Measurements from ENCODE around the gene TAF4B.

- no peak for TF ChIP-seq CTCF (conservative IDR thresholded peaks at IDR 0.05 in 1 of 2, IDR thresholded peaks at IDR 0.05 in 1 of 2; ENCODE audit: extremely low read depth in 1 of 2, insufficient read depth in 1 of 2, low read depth in 1 of 2, low read length in 2 of 2)
- TF ChIP-seq EZH2 (IDR thresholded peaks at IDR 0.05; ENCODE audit: borderline replicate concordance, low read length), result no peak
These were observed 193.5 kb downstream of the TAF4B start for GRCh38 chr18:26419746-26420145.

Data from mammary epithelial cell (primary cell).